Measurements from ENCODE around the gene MEGF11.

GRCh38 chr15:66256692-66257091, 3.1 kb upstream of the MEGF11 start:
- no peak for TF ChIP-seq POLR2AphosphoS5 (IDR thresholded peaks at IDR 0.05; ENCODE audit: low read depth, low read length)
- no peak for TF ChIP-seq POLR2A (IDR thresholded peaks at IDR 0.05; ENCODE audit: low read depth, low read length)
- TF ChIP-seq SPI1 (IDR thresholded peaks at IDR 0.05; ENCODE audit: low read depth, low read length), result no peak
- no peak for TF ChIP-seq TAF1 (IDR thresholded peaks at IDR 0.05; ENCODE audit: low read depth, low read length)
- no peak for TF ChIP-seq POU2F2 (IDR thresholded peaks at IDR 0.05; ENCODE audit: low read depth, low read length)

Measured in GM12891 (cell line).